Stimulated activated CD8-positive, alpha-beta memory T cell treated with anti-CD3 and anti-CD28 coated beads, Interleukin-15, amount 100 ng/mL, for 1 hour (primary cell): ENCODE measurements around the gene CFAP20DC.
"Not testable (repeated sequence)": the region's sequence is repeated elsewhere in the genome, so short reads cannot be mapped to it uniquely, and the experiment has no call there.

Experiments used
- DNase-seq: peaks from one replicate; pipeline ENCODE4 v3.0.0-alpha.2; 2020; ENCODE audit warnings: low read depth

CFAP20DC gene

GRCh38 chr3:59017617-59017984 lies 32.2 kb downstream of the CFAP20DC start:
- DNase-seq: no peak

GRCh38 chr3:59016930-59017616 lies 32.8 kb downstream of the CFAP20DC start:
- no peak for DNase-seq

GRCh38 chr3:59013611-59014010 lies 36.2 kb downstream of the CFAP20DC start:
- no peak for DNase-seq

GRCh38 chr3:59006634-59007517 lies 42.9 kb downstream of the CFAP20DC start:
- no peak for DNase-seq

- no peak for DNase-seq
These were observed 48.1 kb downstream of the CFAP20DC start for GRCh38 chr3:59001675-59002074.

- no peak for DNase-seq
These were observed 50.1 kb downstream of the CFAP20DC start for GRCh38 chr3:58999774-59000160.

GRCh38 chr3:58999134-58999773 lies 50.6 kb downstream of the CFAP20DC start:
- DNase-seq: no peak

GRCh38 chr3:58998476-58999117 lies 51.2 kb downstream of the CFAP20DC start:
- no peak for DNase-seq

GRCh38 chr3:58996730-58997129 lies 53.1 kb downstream of the CFAP20DC start:
- DNase-seq: no peak

- no peak for DNase-seq
These were observed 55.0 kb downstream of the CFAP20DC start for GRCh38 chr3:58994746-58995330.

GRCh38 chr3:58993547-58993946 lies 56.3 kb downstream of the CFAP20DC start:
- no peak for DNase-seq

GRCh38 chr3:58991623-58992022 lies 58.2 kb downstream of the CFAP20DC start:
- no peak for DNase-seq

GRCh38 chr3:58991026-58991425 lies 58.8 kb downstream of the CFAP20DC start:
- DNase-seq: no peak

- no peak for DNase-seq
These were observed 59.9 kb downstream of the CFAP20DC start for GRCh38 chr3:58989955-58990354.

GRCh38 chr3:58989163-58989562 lies 60.7 kb downstream of the CFAP20DC start:
- no peak for DNase-seq

GRCh38 chr3:58988041-58988440 lies 61.8 kb downstream of the CFAP20DC start:
- DNase-seq: no peak

- DNase-seq: no peak
These were observed 63.2 kb downstream of the CFAP20DC start for GRCh38 chr3:58986654-58987053.

- no peak for DNase-seq
These were observed 70.0 kb downstream of the CFAP20DC start for GRCh38 chr3:58979840-58980239.

GRCh38 chr3:58973796-58974195 lies 76.0 kb downstream of the CFAP20DC start:
- DNase-seq: no peak

GRCh38 chr3:58967866-58968265 lies 82.0 kb downstream of the CFAP20DC start:
- not testable (repeated sequence) for DNase-seq

- no peak for DNase-seq
These were observed 84.0 kb downstream of the CFAP20DC start for GRCh38 chr3:58965865-58966264.

- no peak for DNase-seq
These were observed 85.8 kb downstream of the CFAP20DC start for GRCh38 chr3:58963928-58964503.
